ENCODE data around the gene TMPRSS13.

The TMPRSS13 gene

DNA sequence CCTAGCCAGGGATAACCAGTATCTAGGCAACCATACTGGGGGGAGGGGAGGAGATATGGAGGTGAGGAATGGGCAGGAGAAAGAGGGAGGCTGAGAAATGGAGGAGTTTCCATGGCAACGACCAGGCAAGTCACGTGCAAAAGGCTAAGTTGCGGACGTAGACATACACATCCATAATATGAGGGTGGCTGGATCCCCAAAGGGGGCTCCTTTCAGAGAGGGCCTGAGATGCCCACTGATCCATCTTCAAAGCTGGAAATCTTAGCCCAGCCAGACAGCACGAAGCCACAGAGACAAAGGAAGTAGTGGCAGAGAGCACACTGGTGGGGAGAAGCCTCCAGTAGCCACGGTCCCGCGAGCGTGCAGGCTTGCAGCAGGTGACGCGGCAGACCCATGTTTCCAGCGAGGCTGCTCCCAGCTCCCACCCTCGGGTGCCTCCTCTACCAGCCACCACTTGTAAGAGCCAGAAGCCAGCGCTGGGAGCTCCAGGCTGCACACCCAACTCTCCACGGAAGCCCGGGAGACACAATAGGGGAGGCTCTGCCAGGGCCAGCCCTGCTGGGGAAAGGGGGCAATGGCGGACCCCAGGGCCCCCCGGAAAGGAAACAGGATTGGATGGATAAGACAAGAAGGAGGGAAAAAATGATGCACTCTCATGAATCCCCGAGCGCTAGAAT lies 53.7 kb downstream of the TMPRSS13 start:
- H3K36me3 ChIP-seq (ENCODE audit: control insufficient read depth, insufficient read depth, low read length), result no peaks in the 10 kb centered on the region
- H3K27me3 ChIP-seq (replicated peaks; ENCODE audit: control insufficient read depth, insufficient read depth, low read length), result peaks cover 8% of the 10 kb centered on the region
- TF ChIP-seq, protein P1, sequence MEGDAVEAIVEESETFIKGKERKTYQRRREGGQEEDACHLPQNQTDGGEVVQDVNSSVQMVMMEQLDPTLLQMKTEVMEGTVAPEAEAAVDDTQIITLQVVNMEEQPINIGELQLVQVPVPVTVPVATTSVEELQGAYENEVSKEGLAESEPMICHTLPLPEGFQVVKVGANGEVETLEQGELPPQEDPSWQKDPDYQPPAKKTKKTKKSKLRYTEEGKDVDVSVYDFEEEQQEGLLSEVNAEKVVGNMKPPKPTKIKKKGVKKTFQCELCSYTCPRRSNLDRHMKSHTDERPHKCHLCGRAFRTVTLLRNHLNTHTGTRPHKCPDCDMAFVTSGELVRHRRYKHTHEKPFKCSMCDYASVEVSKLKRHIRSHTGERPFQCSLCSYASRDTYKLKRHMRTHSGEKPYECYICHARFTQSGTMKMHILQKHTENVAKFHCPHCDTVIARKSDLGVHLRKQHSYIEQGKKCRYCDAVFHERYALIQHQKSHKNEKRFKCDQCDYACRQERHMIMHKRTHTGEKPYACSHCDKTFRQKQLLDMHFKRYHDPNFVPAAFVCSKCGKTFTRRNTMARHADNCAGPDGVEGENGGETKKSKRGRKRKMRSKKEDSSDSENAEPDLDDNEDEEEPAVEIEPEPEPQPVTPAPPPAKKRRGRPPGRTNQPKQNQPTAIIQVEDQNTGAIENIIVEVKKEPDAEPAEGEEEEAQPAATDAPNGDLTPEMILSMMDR (IDR thresholded peaks at IDR 0.05; ENCODE audit: insufficient read depth, low read length, poor library complexity, severe bottlenecking), result no peak
- H3K4me3 ChIP-seq (replicated peaks; ENCODE audit: low read depth, low read length), result no peak overlapping the region
- no peak for DNase-seq (ENCODE audit: extremely low read depth, insufficient read length)

DNA sequence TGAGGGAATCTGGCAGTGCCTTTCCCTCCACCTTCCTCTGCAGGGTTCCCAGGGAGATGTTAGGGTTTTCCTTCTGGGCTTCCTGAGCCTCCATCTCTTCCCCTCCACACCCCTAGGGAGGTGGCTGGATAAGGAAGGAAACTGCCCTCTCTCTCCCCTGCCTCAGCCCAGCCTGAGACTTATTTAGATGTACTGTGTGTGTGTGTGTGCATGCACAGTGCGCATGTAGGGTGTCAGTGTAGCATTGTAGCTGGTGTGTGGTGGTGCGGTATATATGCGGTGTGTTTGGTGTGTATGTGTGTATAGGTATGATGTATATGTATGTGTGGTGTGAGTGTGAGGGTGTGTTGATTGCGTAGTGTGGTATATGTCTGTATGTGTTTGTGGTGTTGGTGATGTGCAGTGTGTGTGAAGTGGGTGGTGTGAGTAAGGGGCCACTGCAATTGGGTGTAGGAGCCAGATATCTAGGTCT lies 54.3 kb downstream of the TMPRSS13 start:
- TF ChIP-seq, protein P1 (IDR thresholded peaks at IDR 0.05; ENCODE audit: insufficient read depth, low read length, poor library complexity, severe bottlenecking), result no peak
- no peak for DNase-seq (ENCODE audit: extremely low read depth, insufficient read length)

DNA sequence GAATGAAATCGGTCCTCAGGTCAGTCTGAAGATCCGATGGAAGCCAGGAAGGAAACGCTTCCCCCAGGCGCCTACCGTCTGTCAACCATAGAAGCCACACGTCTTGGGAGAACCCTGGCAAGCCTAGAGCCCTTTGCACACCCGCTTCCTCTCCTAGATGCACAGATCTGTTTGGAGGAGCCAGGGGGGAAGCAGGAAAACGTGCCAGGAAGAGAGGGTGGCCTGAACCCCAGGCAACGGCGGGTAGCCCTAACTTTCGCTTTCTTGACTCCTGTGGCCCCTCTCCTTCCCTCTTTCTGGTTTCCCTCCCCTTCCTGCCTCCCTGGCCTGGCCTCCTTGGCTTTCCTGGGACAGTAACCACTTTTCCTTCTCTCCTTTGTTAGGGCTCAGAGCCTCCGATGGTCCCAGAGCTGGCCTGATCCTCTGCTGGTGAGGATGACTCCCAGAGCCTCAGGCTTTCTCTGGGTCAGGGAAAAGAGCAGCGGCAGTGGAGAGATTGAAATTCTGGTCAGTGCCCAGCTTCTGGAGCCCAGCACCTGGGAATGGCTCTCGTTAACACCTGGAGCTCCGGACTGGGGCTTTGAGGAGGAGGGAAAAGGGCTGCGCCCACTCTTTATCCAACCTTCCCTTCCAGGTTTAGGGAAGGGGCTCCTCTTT lies 54.8 kb downstream of the TMPRSS13 start:
- no peak for DNase-seq (ENCODE audit: extremely low read depth, insufficient read length)
- H3K4me3 ChIP-seq (replicated peaks; ENCODE audit: low read depth, low read length), result no peak overlapping the region
- TF ChIP-seq, protein P1 (IDR thresholded peaks at IDR 0.05; ENCODE audit: insufficient read depth, low read length, poor library complexity, severe bottlenecking), result no peak
- H3K27me3 ChIP-seq (replicated peaks; ENCODE audit: control insufficient read depth, insufficient read depth, low read length), result peaks cover 8% of the 10 kb centered on the region
- no peaks in the 10 kb centered on the region for H3K36me3 ChIP-seq (ENCODE audit: control insufficient read depth, insufficient read depth, low read length)

More for the DNA sequence above, 54.3 kb downstream of the TMPRSS13 start:
- H3K36me3 ChIP-seq (ENCODE audit: control insufficient read depth, insufficient read depth, low read length), result no peaks in the 10 kb centered on the region
- H3K27me3 ChIP-seq (replicated peaks; ENCODE audit: control insufficient read depth, insufficient read depth, low read length), result peaks cover 8% of the 10 kb centered on the region
- no peak overlapping the region for H3K4me3 ChIP-seq (replicated peaks; ENCODE audit: low read depth, low read length)

DNA sequence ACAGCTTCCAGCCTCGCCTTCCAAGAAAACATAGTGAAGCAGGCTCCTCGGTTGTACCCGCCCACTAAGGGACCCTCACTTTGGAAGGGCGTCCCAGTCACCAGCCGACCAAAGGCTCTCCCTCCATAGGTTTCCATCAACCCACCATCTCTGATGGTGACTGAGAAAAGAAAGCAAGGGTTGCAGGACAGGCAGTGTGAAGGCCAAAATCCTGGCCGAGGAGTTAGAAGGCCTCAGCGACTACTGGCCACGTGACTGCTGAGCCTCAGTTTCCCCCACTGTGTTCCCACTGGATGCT lies 55.4 kb downstream of the TMPRSS13 start:
- peaks cover 9% of the 10 kb centered on the region for H3K27me3 ChIP-seq (replicated peaks; ENCODE audit: control insufficient read depth, insufficient read depth, low read length)
- TF ChIP-seq, protein P1 (IDR thresholded peaks at IDR 0.05; ENCODE audit: insufficient read depth, low read length, poor library complexity, severe bottlenecking), result no peak
- H3K4me3 ChIP-seq (replicated peaks; ENCODE audit: low read depth, low read length), result no peak overlapping the region
- H3K36me3 ChIP-seq (ENCODE audit: control insufficient read depth, insufficient read depth, low read length), result no peaks in the 10 kb centered on the region
- DNase-seq (ENCODE audit: extremely low read depth, insufficient read length), result no peak

DNA sequence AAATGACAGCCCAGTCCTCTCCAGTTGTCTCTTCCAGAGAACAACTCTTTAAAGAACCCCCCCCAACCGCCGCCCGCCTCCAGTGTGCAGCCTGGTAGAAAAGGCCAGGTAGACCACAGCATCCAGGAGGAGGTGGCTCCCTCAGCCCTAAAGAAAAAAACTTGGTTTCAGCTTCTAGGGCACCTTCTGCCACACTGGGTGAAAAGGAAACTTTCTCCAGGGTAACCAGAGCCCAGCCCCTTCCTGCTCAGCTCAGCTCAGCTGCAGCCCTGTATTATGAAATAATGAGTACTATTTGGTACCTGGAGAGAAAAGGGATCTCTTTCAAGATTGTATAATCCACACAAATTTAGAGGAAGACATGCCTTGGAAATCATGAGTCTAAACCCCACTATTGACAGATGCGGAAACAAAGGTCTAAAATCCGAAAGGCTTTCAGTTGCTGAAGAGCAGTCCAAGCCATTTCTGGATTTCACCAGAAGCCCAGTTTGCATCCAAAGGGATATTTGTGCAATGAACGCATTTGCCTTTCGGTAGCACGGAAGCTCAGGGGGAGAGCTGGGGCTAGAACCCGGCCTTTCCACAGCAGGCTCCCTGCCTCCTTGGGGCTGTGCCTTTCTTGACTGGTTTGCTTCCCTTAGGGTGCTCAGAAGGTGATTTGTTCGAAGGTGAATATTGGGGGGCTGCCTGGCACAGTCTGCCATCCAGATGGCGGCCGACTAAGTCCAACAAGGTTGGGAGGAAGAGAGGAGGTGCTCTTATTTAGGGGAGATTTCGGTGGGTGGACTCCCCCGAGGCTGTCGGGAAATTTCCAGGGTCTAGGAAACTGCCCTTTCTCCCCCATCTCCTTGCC lies 56.0 kb downstream of the TMPRSS13 start:
- H3K27me3 ChIP-seq (replicated peaks; ENCODE audit: control insufficient read depth, insufficient read depth, low read length), result peaks cover 9% of the 10 kb centered on the region
- no peak overlapping the region for H3K4me3 ChIP-seq (replicated peaks; ENCODE audit: low read depth, low read length)
- TF ChIP-seq, protein P1 (IDR thresholded peaks at IDR 0.05; ENCODE audit: insufficient read depth, low read length, poor library complexity, severe bottlenecking), result no peak
- H3K36me3 ChIP-seq (ENCODE audit: control insufficient read depth, insufficient read depth, low read length), result no peaks in the 10 kb centered on the region
- DNase-seq (ENCODE audit: extremely low read depth, insufficient read length), result no peak
